Limb (tissue), 2 donors: Measurements from ENCODE around the gene REXO2.
A peak's percentile ranks its signal among the peaks of the same experiment; 100 is the strongest.

ENCODE experiments used
- DNase-seq, 2 donors: peaks; one replicate each; pipeline ENCODE4 v3.0.0-alpha.2; 2016; ENCODE audit errors: extremely low spot score in 2 of 2

The REXO2 gene

GRCh38 chr11:114439229-114440120, at the start of gene REXO2:
TSS of gene REXO2 (plus strand) at chr11:114439467. CDS start at chr11:114439529, 62 bp downstream.
- peak; percentile 94 to 97 for DNase-seq

DNA sequence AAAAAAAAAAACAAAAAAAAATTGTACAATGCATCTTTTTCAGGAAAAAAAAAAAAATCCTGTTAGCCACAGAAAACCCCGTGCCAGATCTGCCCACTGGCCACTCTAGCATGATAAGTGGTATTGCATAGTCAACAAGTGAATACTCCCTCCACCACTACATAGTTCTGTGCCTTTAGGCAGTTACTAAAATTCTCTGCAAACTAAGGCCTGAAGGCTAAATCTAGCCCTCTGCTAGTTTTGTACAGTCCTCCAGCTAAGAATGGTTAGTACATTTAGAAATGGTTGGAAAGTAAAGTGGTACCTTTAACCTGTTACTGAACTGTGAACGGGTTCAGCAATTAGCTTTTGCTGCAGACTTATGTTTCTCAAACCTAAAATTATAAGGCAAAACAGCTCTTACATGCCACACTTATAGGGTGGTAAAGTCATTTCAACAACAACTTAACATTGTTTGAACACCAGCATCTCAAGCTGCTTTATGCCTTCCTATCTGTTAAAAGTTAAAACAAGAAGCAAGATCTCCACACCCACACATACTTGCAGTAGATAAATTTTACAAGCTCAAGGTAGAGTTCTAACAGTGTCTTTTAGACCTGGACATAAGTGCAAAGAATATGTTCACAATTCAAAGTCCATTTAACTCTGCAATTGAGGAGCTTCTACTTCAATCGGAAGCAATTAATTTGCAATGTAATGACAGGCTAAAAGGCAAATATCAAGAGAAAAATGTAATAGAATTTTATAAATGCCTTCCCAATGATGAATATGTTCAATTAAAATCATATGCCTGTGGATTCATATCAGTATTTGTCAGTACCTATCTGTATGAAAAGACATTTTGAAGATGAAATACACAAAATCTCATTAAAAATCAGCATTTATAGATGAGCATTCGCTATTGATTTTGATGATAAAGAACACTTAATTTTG, 46.3 kb upstream of the REXO2 start:
- no peak for DNase-seq

GRCh38 chr11:114395736-114396135, 43.5 kb upstream of the REXO2 start:
- DNase-seq: no peak

- no peak for DNase-seq
These were observed 42.4 kb upstream of the REXO2 start for GRCh38 chr11:114396916-114397315.

GRCh38 chr11:114397349-114397982, 41.8 kb upstream of the REXO2 start:
- DNase-seq: no peak

GRCh38 chr11:114398303-114398920, 40.9 kb upstream of the REXO2 start:
- no peak for DNase-seq

GRCh38 chr11:114399490-114400215, 39.6 kb upstream of the REXO2 start:
- DNase-seq: no peak

- DNase-seq: peak; percentile 95 to 96
These were observed 38.9 kb upstream of the REXO2 start, which contains the start of the genes C11orf71 and RBM7 for GRCh38 chr11:114400216-114400914. TSS of gene C11orf71 (minus strand) at chr11:114400511. CDS start at chr11:114400331, 180 bp downstream. TSS of gene RBM7 (plus strand) at chr11:114400666. CDS start at chr11:114400672, 6 bp downstream.

GRCh38 chr11:114400915-114401223, 38.4 kb upstream of the REXO2 start:
- peak in 1 of 2 donors; percentile 57 for DNase-seq

DNA sequence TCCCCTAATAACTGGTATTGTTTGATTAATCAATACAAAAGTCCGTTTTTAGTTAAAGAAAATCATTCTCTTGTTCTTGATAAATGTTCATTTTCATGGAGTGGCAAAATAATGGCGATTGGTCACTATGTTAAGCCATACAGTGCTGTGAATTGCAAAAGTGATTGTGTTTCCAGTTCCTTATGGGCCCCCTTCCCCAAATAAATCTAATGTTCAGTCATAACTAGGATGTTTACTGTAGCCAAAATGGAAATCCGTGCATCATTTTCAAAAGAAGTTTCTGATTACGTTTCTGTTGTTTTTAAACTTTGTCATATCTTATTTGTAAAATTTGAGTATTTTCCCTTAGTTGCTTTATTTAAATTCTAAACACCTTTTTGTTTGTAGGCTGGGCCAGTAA, 38.0 kb upstream of the REXO2 start:
- DNase-seq: peak in 1 of 2 donors; percentile 14

DNA sequence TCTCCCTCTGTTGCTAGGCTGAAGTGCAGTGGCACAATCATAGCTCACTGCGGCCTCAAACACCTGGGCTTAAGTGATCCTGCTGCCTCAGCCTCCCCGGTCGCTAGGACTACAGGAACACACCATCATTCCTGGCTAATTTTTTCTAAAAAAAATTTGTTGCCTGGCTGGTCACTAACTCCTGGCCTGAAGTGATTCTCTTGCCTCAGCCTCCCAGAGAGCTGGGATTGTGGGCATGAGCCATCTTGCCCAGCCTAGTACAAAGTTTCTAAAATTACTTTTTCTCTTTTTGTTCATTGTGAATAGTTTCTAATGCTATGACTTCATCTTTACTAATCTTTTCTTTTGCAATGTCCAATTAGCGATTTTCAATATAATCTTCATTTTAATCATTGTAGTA, 26.3 kb upstream of the REXO2 start:
- DNase-seq: no peak

- no peak for DNase-seq
These were observed 25.3 kb upstream of the REXO2 start for GRCh38 chr11:114413958-114414357.

- DNase-seq: no peak
These were observed 22.8 kb upstream of the REXO2 start for GRCh38 chr11:114416441-114416961.

GRCh38 chr11:114426280-114426679, 13.0 kb upstream of the REXO2 start:
- DNase-seq: no peak

DNA sequence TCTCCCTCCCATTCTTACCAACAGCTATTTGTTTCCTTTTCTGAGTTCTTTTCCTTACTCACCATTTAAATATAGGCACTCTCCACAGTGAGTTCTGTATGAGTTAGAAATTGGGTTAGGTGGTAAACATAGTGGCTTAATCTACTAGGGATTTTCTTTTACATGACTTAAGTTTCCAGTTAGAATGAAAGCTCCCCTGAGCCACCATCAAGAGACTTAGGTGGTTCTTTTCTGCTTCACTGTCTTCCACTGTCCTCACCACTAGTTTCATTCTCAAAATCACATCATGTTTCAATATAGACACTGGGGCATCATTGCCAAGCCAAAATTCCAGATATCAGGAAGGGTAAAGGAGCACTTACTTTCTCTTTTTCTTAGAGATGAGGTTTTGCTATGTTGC, 9.0 kb upstream of the REXO2 start:
- no peak for DNase-seq

- DNase-seq: no peak
These were observed 6.4 kb upstream of the REXO2 start for GRCh38 chr11:114432893-114433292.

- DNase-seq: no peak
These were observed 5.9 kb upstream of the REXO2 start for GRCh38 chr11:114433376-114433775.

DNA sequence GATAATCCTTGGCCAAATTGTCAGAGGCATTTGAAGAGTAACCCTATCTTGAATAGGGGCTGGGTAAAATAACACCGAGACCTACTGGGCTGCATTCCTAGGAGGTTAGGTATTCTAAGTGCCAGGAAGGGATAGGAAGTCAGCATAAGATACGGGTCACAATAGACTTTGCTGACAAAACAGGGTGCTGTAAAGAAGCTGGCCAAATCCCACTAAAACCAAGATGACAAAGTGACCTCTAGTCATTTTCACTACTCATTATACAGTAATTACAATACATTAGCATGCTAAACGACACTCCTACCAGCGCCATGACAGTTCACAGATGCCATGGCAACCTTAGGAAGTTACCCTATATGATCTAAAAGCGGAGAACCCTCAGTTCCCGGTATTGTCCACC, 964 bp upstream of the REXO2 start:
- DNase-seq: no peak

DNA sequence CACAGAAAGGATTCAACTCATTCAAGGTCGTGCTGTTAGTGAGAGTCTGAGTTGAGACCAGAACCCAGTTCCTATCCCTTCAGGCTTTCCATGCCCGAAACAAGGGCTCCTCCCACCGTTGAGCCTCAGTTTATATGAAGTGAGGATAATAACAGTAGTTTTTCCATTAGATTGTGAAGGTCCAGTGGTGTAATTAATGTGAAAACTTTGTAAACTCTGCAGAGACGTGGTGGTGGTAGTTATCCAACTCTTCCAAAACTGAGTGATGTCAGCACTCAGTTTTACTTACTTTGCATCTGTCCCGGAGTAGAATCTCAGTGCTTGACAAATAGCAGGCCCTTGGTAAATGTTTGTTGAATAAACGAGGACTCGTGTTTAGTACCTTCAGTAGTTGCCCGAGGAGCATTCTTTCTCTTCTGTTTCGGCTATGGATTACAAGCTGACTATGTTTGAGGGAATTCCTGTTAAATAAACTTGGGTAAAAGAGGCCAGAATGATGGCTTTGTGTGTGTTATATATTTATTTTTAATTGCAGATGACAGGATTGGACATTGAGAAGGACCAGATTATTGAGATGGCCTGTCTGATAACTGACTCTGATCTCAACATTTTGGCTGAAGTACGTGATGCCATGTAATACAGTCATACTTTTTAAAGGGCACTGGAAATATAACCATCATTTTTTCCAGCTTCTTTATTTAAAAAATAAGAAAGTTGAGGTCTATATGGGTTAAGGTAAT, 1.0 kb downstream of the REXO2 start:
- no peak for DNase-seq
